HG03558 (cell line): ENCODE measurements around the gene OR1J2.

Experiments used
- ATAC-seq: cut with Tn5 transposase; IDR thresholded peaks from one replicate; pipeline ENCODE4 v1.9.1; 2021; ENCODE audit warnings: moderate number of reproducible peaks; ENCODE audit not compliant: unreplicated experiment; ENCODE audit errors: extremely low read depth

OR1J2 gene

GRCh38 chr9:122546196-122546595 lies 35.6 kb downstream of the OR1J2 start:
- no peak for ATAC-seq

GRCh38 chr9:122551371-122551770 lies 40.8 kb downstream of the OR1J2 start:
- ATAC-seq, result no peak

- ATAC-seq, result no peak
Observed at GRCh38 chr9:122552812-122553211, 42.2 kb downstream of the OR1J2 start, which contains the start of gene OR1N2. Gene OR1N2, plus strand, starts transcription at chr9:122553112. Its CDS starts 100 bp downstream, at chr9:122553212.
